Heart right ventricle (tissue), 16 donors: ENCODE data around the gene PRKACA. TPM values are rescaled to one million over a fixed set of nuclear protein-coding genes. Genes with fewer than 3 reads are reported as not detected.

Experiments used
- ATAC-seq, 8 donors: fragments of 200-7000 bp; cut with Tn5 transposase; one replicate each; pipeline ENCODE4 v1.9.1; 2020; ENCODE audit warnings: mild to moderate bottlenecking in 8 of 8, moderate library complexity in 8 of 8, moderate number of reproducible peaks in 1 of 8
- DNase-seq, 2 donors: peaks; one replicate each; pipeline ENCODE4 v3.0.0-alpha.2; 2020
- H3K27ac ChIP-seq, 10 donors: fragments of 200-600 bp; sonication (generic) in 2 of 10; one replicate each; pipeline versions ENCODE4 v1.5.0 to v1.8.0; 2020 to 2022; ENCODE audit warnings: mild to moderate bottlenecking in 3 of 10
- H3K27me3 ChIP-seq, 7 donors: fragments of 200-600 bp; one replicate each; pipeline ENCODE4 v1.8.0; 2021 to 2022; ENCODE audit warnings: mild to moderate bottlenecking in 2 of 7
- H3K36me3 ChIP-seq, 9 donors: fragments of 200-600 bp; sonication (generic) in 1 of 9; one replicate each; pipeline versions ENCODE4 v1.5.0 to v1.8.0; 2020 to 2022; ENCODE audit warnings: mild to moderate bottlenecking in 2 of 9
- H3K4me1 ChIP-seq, 9 donors: fragments of 200-600 bp; sonication (generic) in 1 of 9; one replicate each; pipeline versions ENCODE4 v1.5.0 to v1.8.0; 2020 to 2022; ENCODE audit warnings: mild to moderate bottlenecking in 4 of 9
- H3K4me3 ChIP-seq, 10 donors: fragments of 200-600 bp; sonication (generic) in 2 of 10; one replicate each; pipeline versions ENCODE4 v1.5.0 to v1.8.0; 2020 to 2022; ENCODE audit warnings: mild to moderate bottlenecking in 7 of 10, moderate library complexity in 2 of 10
- H3K9me3 ChIP-seq, 11 donors: fragments of 200-600 bp in 10 of 11; sonication (generic) in 2 of 11; one replicate each; pipeline versions ENCODE4 v1.5.0 to v1.8.0; 2013 to 2022; ENCODE audit warnings: mild to moderate bottlenecking in 2 of 11, control low read depth in 1 of 11, moderate library complexity in 1 of 11
- CTCF ChIP-seq, 9 donors: fragments of 200-600 bp; sonication (generic) in 2 of 9; IDR thresholded peaks; one replicate each; pipeline versions ENCODE4 v1.5.0 to v1.8.0; 2021 to 2022; ENCODE audit warnings: antibody characterized with exemption in 9 of 9, mild to moderate bottlenecking in 5 of 9, moderate library complexity in 1 of 9
- WGBS, 2 donors: extraction: QIAGEN DNeasy Blood & Tissue Kit; methylation state at CpG; one replicate each; pipeline ENCODE4 v1.1.7; 2013; ENCODE audit warnings: inconsistent platforms in 1 of 2; 5-methylcytosine and 5-hydroxymethylcytosine counted together
- intact Hi-C, 10 donors: fragments of 100-400 bp; cut with DNase I; formaldehyde crosslinking; loops; one replicate each; pipeline versions ENCODE4 v1.11.1 to v1.14.2; 2022
- polyA plus RNA-seq, 2 donors: library from polyadenylated mRNA; stranded (reverse); fragments of 200-250 nt; gene quantifications; one replicate each; pipeline ENCODE4 v1.2.3, GENCODE V29; 2013
- total RNA-seq, 10 donors: library from RNA; stranded (reverse); fragmentation: NEBNext Ultra II Directional in 3 of 10; extraction: Animal tissue kit (Norgen Biotek cat#: 25700) in 3 of 10; gene quantifications; one replicate each; pipeline versions ENCODE4 v1.2.1 to v1.2.4, GENCODE V29; 2021 to 2023
- donor health status: Arrhythmogenic right ventricular cardiomyopathy.
- donor health status: ischemic (EF 13 %, LVEDD 7.1; RV severe dilation, severe dysfunction).
- donor health status: healthy with polysubstance abuse.
- donor health status: DM: no; HTN: yes; CAD: no.
- donor health status: DM: no; HTN: no; CAD: no.
- donor health status: ischemic (EF 25% LVEDD 6.9; RV normal size, moderate dysfunction).
- donor health status: ischemic (EF 25% LVEDD 5.7; RV mildly dilated, moderate dysfunction).
- donor health status: healthy.
- donor health status: DM: yes; HTN: yes; CAD: no.
- donor health status: Ischemic cardiomyopathy.
- donor health status: ischemic (EF 35%, LVEDD 5.7; RV mildly dilated, moderate dysfunction).
- donor health status: nonischemic (EF 11% LVEDD 7.7; RV severe dilation, severe dysfunction).
- donor health status: DM: yes; HTN: yes; CAD: no.
- donor health status: PGD.
- donor health status: ischemic (EF 29% LVEDD 5.4; RV normal size, mild dysfunction).
- donor health status: nonischemic (EF 23%, LVEDD 6.1; RV moderate dilation, normal function).

The PRKACA gene
- total and polyA plus RNA-seq, 12 donors = 196 to 691 (median 508) TPM

GRCh38 chr19:14072535-14073260 lies 44.9 kb downstream of the PRKACA start, which contains the start of gene MISP3:
Gene MISP3 (plus strand): TSS chr19:14072786. CDS start chr19:14073310, 524 bp downstream.
- ATAC-seq (peak; percentile 10 to 63 (median 38)), DNase-seq (peak in 1 of 2 donors; percentile 61)
- peak within 1 kb of the TSS; percentile 71 to 97 (median 82) for H3K4me3 ChIP-seq
- H3K27me3 ChIP-seq = peaks cover 0 to 10% (median 0%) of the 10 kb centered on the region in 7 donors
- TF ChIP-seq CTCF (IDR thresholded peaks at IDR 0.05) = peak in 1 of 9 donors; percentile 0
- H3K36me3 ChIP-seq = no peaks in the 10 kb centered on the region
- WGBS, 2 donors = 1 to 2% methylated on average over 49 to 51 of the region's 51 CpGs
- H3K4me1 ChIP-seq = peaks cover 11 to 46% (median 37%) of the 10 kb centered on the region in 9 donors
- H3K9me3 ChIP-seq = no peaks in the 10 kb centered on the region
- intact Hi-C loops = loop anchor here in 7 of 10 donors (1.0 to 10.0 kb wide), 12 partner anchors 64 to 478 kb away; partner anchors contain the start of genes ASF1B (in 3 of the 7), C19orf53 (in 1 of the 7), DCAF15 (in 1 of the 7) and MRI1 (in 1 of the 7)
- peak within 1 kb of the TSS; percentile 87 to 97 (median 90) for H3K27ac ChIP-seq

DNA sequence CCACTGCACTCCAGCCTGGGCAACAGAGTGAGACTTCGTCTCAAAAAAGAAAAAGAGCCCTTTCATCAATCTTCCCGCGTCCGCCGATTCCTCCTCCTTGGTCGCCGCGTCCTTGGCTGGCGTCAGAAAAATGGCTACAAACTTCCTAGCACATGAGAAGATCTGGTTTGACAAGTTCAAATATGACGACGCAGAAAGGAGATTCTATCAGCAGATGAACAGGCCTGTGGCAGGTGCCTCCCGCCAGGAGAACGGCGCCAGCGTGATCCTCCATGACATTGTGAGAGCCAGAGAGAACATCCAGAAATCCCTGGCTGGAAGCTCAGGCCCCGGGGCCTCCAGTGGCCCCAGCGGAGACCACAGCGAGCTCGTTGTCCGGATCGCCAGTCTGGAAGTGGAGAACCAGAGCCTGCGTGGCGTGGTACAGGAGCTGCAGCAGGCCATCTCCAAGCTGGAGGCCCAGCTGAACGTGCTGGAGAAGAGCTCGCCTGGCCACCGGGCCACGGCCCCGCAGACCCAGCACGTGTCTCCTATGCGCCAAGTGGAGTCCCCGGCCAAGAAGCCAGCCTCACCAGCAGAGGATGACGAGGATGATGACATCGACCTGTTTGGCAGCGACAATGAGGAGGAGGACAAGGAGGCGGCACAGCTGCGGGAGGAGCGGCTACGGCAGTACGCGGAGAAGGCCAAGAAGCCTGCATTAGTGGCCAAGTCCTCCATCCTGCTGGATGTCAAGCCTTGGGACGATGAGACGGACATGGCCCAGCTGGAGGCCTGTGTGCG lies 47.1 kb downstream of the PRKACA start:
- peak overlapping the region in 1 of 10 donors; percentile 34 for H3K27ac ChIP-seq

DNA sequence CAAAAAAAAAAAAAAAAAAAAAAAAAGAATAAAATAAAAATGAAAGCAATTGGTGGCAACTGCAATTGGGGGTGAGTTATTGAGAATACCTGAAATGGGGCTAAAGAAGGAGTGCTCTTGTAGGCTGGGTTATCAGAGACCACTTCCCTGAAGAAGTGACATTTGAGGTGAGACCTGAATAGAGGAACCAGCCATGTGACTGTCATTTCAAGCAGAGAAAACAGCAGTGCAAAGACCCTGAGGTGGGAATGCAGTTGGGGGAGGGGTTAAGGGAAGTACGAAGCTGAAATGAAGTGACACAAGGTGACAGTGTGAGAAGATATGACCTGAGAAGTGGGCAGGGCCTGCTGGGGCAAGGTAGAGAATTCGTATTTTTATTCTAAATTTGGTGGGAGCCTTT lies 51.4 kb downstream of the PRKACA start:
- TF ChIP-seq CTCF (IDR thresholded peaks at IDR 0.05) = no peak
- Histone ChIP-seq H3K4me1 (peaks cover 0 to under 1% (median 0%) of the 10 kb centered on the region in 9 donors), H3K27ac (no peak overlapping the region), H3K27me3 (peaks cover 0 to 10% (median 2%) of the 10 kb centered on the region in 7 donors), H3K36me3 (no peaks in the 10 kb centered on the region), H3K9me3 (no peaks in the 10 kb centered on the region), H3K4me3 (no peak overlapping the region)
- no peak for ATAC-seq
- WGBS, 2 donors = 57 to 65% methylated on average over 2 of the region's 2 CpGs
- DNase-seq = no peak
- intact Hi-C loops = no loop called here

More for the DNA sequence above, 47.1 kb downstream of the PRKACA start:
- DNase-seq (no peak), ATAC-seq (no peak)
- Histone ChIP-seq H3K9me3 (no peaks in the 10 kb centered on the region), H3K36me3 (no peaks in the 10 kb centered on the region), H3K4me1 (peaks cover 8 to 38% (median 30%) of the 10 kb centered on the region in 9 donors), H3K4me3 (no peak overlapping the region), H3K27me3 (peaks cover 0 to 10% (median 0%) of the 10 kb centered on the region in 7 donors)
- 89 to 91% methylated on average over 43 of the region's 43 CpGs for WGBS, 2 donors
- TF ChIP-seq CTCF (IDR thresholded peaks at IDR 0.05) = no peak
- intact Hi-C loops = loop anchor here in 5 of 10 donors (5.0 to 10.0 kb wide), 8 partner anchors 67 to 476 kb away; partner anchors contain the start of genes ASF1B (in 2 of the 5), C19orf53 (in 1 of the 5), DCAF15 (in 1 of the 5) and MRI1 (in 1 of the 5)

- intact Hi-C loops = no loop called here
- H3K4me1 ChIP-seq = peaks cover 0 to 8% (median 0%) of the 10 kb centered on the region in 9 donors
- H3K27ac ChIP-seq = no peak overlapping the region
- peaks cover 0 to 40% (median 32%) of the 10 kb centered on the region in 7 donors for H3K27me3 ChIP-seq
- H3K9me3 ChIP-seq = no peaks in the 10 kb centered on the region
- TF ChIP-seq CTCF (IDR thresholded peaks at IDR 0.05) = no peak
- DNase-seq (no peak), ATAC-seq (no peak)
- no peaks in the 10 kb centered on the region for H3K36me3 ChIP-seq
- no peak overlapping the region for H3K4me3 ChIP-seq
- WGBS, 2 donors = 82 to 85% methylated on average over 7 of the region's 7 CpGs
Observed at GRCh38 chr19:14063105-14063504, 54.5 kb downstream of the PRKACA start.
